ENCODE measurements around the gene CLSTN2.

The CLSTN2 gene

GRCh38 chr3:140434261-140434905 lies 499.4 kb downstream of the CLSTN2 start:
- DNase-seq: no peak

DNA sequence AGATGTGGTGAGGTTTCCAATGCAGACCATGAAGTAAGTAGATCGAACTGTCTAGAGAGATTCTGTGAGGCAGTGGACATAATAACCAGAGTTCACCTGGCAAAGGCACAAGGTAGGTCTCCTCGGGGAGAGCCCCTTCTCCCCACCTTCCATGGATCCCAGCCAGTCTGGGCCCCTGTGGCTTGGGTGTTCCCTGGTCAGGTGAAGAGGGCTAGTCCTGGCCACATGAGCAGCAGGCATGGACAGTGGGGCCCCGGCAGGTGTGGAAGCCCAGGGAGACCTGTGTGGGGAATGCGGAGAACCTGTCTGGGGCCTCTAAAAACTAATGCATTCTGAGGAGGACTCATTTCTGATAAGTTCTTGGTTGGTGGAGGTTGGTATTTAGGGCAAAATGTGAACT lies 501.4 kb downstream of the CLSTN2 start:
- no peak for DNase-seq

GRCh38 chr3:140438736-140439470 lies 503.9 kb downstream of the CLSTN2 start:
- DNase-seq: no peak

GRCh38 chr3:140439527-140439926 lies 504.5 kb downstream of the CLSTN2 start:
- DNase-seq: no peak

- DNase-seq: no peak
Measured at GRCh38 chr3:140440446-140440845, 505.5 kb downstream of the CLSTN2 start.

- no peak for DNase-seq
Measured at GRCh38 chr3:140441006-140441405, 506.0 kb downstream of the CLSTN2 start.

DNA sequence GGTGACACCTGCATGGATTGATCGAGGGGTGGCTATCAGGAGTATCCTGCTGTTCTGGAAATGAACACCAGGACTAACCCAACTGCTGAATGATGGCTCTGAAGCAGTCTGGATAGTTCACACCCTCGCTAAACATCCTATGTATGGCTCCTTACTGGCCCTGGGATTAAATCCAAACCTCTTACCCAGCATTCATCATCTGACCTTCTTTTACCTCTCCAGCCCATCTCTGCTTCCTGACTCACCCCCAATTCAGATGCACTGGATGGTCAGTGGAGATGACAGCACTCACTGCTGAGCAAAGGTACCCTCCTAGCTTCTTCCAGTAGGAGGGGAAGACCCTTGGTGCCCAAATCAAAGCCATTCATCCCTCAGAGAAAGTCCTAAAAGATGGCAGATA lies 507.6 kb downstream of the CLSTN2 start:
- no peak for DNase-seq

- DNase-seq: no peak
Measured at GRCh38 chr3:140443073-140443472, 508.1 kb downstream of the CLSTN2 start.

DNA sequence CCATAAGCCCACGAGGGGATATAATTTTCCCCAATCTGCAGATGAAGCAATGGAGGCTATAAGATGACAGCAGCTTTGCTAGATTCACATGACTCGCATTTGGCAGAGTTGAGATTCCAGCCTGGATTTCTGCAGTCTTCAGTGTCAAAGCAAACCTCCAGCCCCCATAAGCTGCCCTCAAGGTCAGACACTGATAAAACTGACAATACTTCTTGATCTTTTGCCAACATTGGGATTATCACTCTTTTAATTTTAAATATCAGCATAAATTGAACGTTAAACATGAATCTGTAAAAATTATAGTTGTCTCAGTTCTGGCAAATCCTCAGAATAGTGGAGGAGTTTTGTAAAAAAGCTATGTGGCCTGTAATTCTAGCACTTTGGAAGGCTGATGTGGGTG lies 508.8 kb downstream of the CLSTN2 start:
- DNase-seq: no peak

DNA sequence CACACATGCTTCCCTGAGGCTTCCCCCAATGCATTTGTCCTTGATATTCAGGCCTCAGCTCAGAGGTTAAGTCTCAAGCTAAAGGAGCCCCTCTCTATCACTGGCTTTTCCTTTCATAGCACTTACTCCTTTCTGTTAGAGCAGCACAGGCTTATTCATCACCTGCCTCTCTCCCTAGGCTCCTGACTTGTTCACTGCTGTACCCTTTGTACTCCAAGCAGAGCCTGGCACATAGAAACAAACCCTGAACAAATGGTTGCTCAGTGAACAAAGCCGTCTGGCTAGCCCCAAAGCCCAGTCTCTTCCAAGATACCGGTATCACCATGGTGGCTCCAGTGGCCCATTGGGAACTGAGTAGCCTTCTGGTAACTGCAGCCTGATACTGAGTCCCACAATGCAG lies 511.7 kb downstream of the CLSTN2 start:
- no peak for DNase-seq

DNA sequence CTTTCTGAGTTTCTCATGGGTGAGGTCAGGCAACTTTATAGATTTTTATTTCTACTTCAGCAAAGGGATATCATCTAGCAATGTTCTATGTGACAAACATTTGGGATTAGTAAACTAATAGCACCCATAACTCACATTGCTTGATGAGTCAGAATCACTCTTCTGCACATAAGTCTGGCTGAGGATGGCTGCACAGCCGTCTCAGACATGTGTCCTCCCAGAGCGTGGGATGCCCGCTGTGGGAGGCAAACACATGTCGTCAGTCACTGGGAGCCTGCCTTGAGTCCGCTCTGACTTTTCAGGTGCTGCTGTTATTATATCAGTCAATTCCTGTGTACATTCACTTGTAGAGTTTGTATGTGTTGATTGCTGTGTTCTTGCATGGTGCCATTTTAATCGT lies 512.2 kb downstream of the CLSTN2 start:
- DNase-seq: no peak

- no peak for DNase-seq
Measured at GRCh38 chr3:140448001-140448400, 513.0 kb downstream of the CLSTN2 start.

DNA sequence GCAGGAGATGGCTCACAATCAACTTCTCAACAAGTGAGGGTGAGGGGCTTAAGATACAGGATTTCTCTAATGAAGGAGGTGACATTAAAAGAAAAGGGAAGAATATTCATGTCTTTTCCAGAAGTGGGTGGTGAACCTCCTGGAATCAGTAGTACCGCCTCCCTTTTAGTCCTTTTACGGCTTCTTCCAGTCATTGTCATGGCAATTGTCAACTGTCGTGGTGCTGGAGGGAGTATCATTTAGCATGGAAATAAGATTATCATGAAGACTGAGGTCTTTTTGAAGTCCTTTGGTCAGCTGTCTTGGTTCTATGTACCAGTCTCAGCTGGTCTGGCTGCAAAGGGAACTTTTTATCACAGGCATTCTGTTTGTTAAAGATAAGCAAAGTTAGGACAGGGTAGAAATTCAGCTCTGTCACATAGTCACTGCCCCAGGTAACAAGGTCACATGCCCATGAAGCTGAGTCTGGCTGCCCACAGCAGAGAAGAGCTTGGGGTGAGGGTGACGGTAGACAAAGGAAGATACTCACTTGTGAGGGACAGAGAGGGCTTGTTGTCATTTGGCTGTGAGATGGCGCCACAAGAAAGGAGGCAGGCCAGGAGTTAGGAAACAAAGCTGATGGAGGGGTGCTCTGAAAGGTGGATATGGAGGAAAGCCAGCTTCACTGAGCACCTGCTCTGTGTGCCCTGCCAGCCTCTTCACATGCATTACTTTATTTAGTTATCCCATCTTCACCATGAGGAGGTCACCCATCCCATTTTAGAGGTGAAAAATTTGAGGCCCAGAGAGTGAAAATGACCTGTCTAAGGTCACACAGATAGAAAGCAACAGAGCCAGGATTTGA lies 514.6 kb downstream of the CLSTN2 start:
- DNase-seq: no peak

- DNase-seq: no peak
Measured at GRCh38 chr3:140453750-140454149, 518.8 kb downstream of the CLSTN2 start.

GRCh38 chr3:140455521-140456214 lies 520.7 kb downstream of the CLSTN2 start:
- no peak for DNase-seq

DNA sequence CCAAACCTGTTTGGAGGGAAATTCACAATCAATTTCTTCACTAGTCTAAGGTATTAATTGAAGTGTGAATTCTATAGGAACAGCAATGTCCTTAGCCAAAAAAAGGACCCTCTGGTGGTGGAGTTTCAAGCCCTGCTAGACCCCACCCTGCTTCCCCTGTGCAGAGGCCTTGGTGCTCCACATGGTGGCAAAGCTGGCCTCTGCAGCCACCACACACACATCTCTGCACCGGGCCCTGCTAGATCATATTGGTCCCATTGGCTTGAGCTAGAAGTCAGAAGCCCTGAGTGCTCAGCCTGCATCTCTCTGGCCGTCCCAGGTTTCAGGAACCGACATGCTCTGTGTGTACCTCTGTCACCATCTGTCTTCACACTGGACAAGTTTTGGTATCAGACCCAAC lies 522.0 kb downstream of the CLSTN2 start:
- no peak for DNase-seq

DNA sequence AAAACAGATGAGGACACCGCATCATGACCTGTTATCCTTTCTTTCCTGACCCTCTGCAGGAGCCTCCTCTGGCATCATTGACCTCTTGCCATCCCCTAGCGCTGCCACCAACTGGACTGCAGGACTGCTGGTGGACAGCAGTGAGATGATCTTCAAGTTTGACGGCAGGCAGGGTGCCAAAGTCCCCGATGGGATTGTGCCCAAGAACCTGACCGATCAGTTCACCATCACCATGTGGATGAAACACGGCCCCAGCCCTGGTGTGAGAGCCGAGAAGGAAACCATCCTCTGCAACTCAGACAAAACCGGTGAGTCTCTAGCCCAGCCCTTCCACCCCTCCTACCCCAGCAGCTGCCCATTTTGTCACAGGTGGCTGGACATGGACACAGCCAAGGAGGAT lies 524.5 kb downstream of the CLSTN2 start:
- DNase-seq: no peak

DNA sequence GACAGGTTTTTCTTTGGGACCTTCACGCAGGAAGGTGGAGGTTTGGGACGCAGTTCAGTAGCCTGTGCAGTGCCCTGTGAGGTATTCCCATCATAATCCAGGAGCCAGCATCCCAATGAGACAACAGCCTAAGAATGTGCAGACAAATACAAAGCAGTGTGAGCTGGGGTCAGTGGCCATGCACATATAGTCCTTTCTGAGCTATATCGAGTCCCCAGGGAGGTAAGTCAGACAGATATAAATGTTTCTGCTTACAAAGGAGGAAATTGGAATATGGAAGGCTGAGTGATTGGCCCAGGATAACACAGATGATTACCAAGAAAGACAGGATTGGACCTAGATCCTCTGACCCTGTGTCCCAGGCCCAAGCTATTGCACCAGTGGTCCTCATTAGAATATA lies 526.3 kb downstream of the CLSTN2 start:
- DNase-seq: no peak

DNA sequence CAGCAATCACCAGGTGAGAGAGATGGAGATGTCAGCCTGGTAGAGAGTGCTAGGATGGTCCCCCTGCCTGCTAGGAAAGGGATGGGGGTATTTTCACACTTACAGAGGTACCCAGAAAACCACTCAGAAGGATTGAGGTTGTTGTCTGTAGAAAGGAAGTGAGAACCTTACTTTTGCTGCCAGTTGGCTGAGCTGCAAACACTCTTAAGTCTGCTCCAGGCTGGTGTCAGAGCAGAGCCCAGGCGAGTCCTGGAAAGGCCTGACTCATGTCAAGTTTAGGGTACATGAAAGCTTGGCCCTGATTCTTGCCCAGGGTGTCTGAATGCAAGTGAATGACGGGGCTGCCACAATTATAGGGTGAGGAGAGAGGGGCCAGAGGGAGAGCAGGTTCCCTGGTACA lies 528.4 kb downstream of the CLSTN2 start:
- DNase-seq: no peak

- DNase-seq: no peak
Measured at GRCh38 chr3:140465988-140466387, 531.0 kb downstream of the CLSTN2 start.

DNA sequence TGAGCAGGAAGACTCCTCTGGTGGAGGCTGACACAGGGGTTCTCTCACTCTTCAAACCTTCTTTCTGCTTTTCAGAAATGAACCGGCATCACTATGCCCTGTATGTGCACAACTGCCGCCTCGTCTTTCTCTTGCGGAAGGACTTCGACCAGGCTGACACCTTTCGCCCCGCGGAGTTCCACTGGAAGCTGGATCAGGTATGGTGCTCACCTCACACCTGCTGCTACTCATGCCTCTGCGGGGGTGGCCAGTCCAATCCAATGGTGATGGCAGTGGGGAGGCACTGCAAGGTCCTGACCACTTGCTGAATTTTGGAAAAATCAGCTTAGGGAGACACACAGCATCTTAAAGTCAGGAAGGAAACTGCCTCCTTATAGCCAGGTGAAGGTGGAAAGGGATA lies 531.5 kb downstream of the CLSTN2 start:
- no peak for DNase-seq

GRCh38 chr3:140467104-140467577 lies 532.2 kb downstream of the CLSTN2 start:
- no peak for DNase-seq

DNA sequence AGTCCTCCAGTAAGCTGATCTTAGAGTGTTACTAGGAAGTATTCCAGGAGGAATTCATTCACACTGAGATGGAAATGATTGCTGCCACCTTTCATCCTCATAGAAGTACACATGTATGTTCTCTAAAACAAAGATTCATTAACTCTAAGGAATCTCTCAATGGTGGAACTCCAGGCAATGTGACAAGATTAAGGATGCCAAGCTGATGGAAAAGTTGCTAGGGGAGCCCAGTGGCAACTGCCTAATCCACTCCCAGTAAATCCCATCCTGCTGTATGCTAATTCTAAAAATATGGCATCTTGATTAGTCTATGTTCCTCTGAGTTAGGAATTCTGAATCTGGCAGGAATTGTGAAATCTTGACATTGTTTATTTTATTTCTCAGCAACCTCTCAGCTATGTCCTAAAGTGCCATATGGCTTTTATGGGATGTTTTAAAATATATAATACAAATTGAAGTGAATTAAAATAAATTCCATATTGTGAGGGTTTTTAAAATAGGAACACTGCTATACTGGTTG lies 532.9 kb downstream of the CLSTN2 start:
- DNase-seq: no peak
